ENCODE data around the gene RFTN1. TPM values are rescaled to one million over a fixed set of nuclear protein-coding genes. Genes with fewer than 3 reads are reported as not detected.

RFTN1 gene
- total and polyA plus RNA-seq, 10 of the 15 experiments (the other 5 are each of a cell fraction or from before 2014, with no cell fraction given) = 20.6 to 213 (median 147) TPM

- TF ChIP-seq, protein P1, sequence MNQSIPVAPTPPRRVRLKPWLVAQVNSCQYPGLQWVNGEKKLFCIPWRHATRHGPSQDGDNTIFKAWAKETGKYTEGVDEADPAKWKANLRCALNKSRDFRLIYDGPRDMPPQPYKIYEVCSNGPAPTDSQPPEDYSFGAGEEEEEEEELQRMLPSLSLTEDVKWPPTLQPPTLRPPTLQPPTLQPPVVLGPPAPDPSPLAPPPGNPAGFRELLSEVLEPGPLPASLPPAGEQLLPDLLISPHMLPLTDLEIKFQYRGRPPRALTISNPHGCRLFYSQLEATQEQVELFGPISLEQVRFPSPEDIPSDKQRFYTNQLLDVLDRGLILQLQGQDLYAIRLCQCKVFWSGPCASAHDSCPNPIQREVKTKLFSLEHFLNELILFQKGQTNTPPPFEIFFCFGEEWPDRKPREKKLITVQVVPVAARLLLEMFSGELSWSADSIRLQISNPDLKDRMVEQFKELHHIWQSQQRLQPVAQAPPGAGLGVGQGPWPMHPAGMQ (IDR thresholded peaks at IDR 0.05; ENCODE audit: borderline replicate concordance) = no peak
- no peak for TF ChIP-seq RAD21 (IDR thresholded peaks at IDR 0.05; ENCODE audit: insufficient read depth, low read depth, low read length)
- no peak for TF ChIP-seq ZZZ3 (IDR thresholded peaks at IDR 0.05; ENCODE audit: control insufficient read depth, insufficient read length, low read depth)
- TF ChIP-seq BCL11A (IDR thresholded peaks at IDR 0.05; ENCODE audit: low read depth, low read length) = no peak
- TF ChIP-seq PKNOX1 (IDR thresholded peaks at IDR 0.05) = no peak
- TF ChIP-seq ATF7 (IDR thresholded peaks at IDR 0.05; ENCODE audit: low read depth) = peak; percentile 34; the same call in 1 of the 2 replicates
- TF ChIP-seq SREBF2 (IDR thresholded peaks at IDR 0.05; ENCODE audit: low read length) = no peak
- no peak for TF ChIP-seq E2F8 (IDR thresholded peaks at IDR 0.05; ENCODE audit: low read depth, partially characterized antibody)
- TF ChIP-seq ZSCAN29 (IDR thresholded peaks at IDR 0.05) = no peak
- no peak for TF ChIP-seq SUPT20H (IDR thresholded peaks at IDR 0.05; ENCODE audit: borderline replicate concordance, control insufficient read depth, low read depth, low read length)
- TF ChIP-seq FOXK2 (IDR thresholded peaks at IDR 0.05) = no peak
- no peak for TF ChIP-seq RELB (IDR thresholded peaks at IDR 0.05; ENCODE audit: low read depth)
- TF ChIP-seq SIX5 (IDR thresholded peaks at IDR 0.05; ENCODE audit: low read depth, low read length, severe bottlenecking) = no peak
- TF ChIP-seq, protein P2, sequence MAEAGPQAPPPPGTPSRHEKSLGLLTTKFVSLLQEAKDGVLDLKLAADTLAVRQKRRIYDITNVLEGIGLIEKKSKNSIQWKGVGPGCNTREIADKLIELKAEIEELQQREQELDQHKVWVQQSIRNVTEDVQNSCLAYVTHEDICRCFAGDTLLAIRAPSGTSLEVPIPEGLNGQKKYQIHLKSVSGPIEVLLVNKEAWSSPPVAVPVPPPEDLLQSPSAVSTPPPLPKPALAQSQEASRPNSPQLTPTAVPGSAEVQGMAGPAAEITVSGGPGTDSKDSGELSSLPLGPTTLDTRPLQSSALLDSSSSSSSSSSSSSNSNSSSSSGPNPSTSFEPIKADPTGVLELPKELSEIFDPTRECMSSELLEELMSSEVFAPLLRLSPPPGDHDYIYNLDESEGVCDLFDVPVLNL (IDR thresholded peaks at IDR 0.05; ENCODE audit: low read depth, low read length) = no peak
- no peak for TF ChIP-seq ELK1 (IDR thresholded peaks at IDR 0.05; ENCODE audit: low read depth, low read length)
- TF ChIP-seq TBL1XR1 (IDR thresholded peaks at IDR 0.05; ENCODE audit: low read depth, low read length) = no peak; the same call in 1 of the 2 replicates
- TF ChIP-seq MTA2 (IDR thresholded peaks at IDR 0.05; ENCODE audit: low read depth) = peak; percentile 33; the same call in 1 of the 2 replicates
- no peak for TF ChIP-seq ASH2L (IDR thresholded peaks at IDR 0.05; ENCODE audit: borderline replicate concordance, low read depth)
- peak; percentile 10 for TF ChIP-seq MEF2B (IDR thresholded peaks at IDR 0.05; ENCODE audit: partially characterized antibody, poor library complexity, severe bottlenecking)
- no peak for TF ChIP-seq CHD1 (IDR thresholded peaks at IDR 0.05; ENCODE audit: low read depth, low read length)
- TF ChIP-seq HCFC1 (IDR thresholded peaks at IDR 0.05; ENCODE audit: low read length) = no peak
- TF ChIP-seq CREB1 (IDR thresholded peaks at IDR 0.05; ENCODE audit: low read depth) = no peak
Observed at GRCh38 chr3:16514755-16515353, 1.4 kb upstream of the RFTN1 start (continued).
